Hepatocyte (in vitro differentiated cells): ENCODE results near the gene PRPSAP2. TPM values are rescaled to one million over a fixed set of nuclear protein-coding genes. Genes with fewer than 3 reads are reported as not detected.

Source experiments
- DNase-seq: peaks from one replicate; pipeline ENCODE4 v3.0.0-alpha.2; 2016; ENCODE audit warnings: low spot score
- H2AFZ ChIP-seq: fragments of 200-600 bp; sonication (generic); 2 replicates; pipeline ENCODE4 v1.6.0; 2016; ENCODE audit warnings: antibody characterized with exemption, mild to moderate bottlenecking
- H3K27ac ChIP-seq: fragments of 200-600 bp; sonication (generic); 2 replicates; pipeline ENCODE4 v1.5.1; 2016; ENCODE audit warnings: mild to moderate bottlenecking
- H3K27me3 ChIP-seq: fragments of 200-600 bp; sonication (generic); 2 replicates; pipeline ENCODE4 v1.6.1; 2016
- H3K36me3 ChIP-seq: fragments of 200-600 bp; sonication (generic); replicated peaks from 2 replicates; pipeline ENCODE4 v1.5.1; 2016; ENCODE audit warnings: low read depth; ENCODE audit not compliant: insufficient read depth
- H3K4me1 ChIP-seq: fragments of 200-600 bp; sonication (generic); 2 replicates; pipeline ENCODE4 v1.5.1; 2016; ENCODE audit warnings: mild to moderate bottlenecking, moderate library complexity; ENCODE audit not compliant: insufficient read depth
- H3K4me2 ChIP-seq: fragments of 200-600 bp; sonication (generic); 2 replicates; pipeline ENCODE4 v1.6.0; 2016
- H3K4me3 ChIP-seq: fragments of 200-600 bp; sonication (generic); 2 replicates; pipeline ENCODE4 v1.5.1; 2016; ENCODE audit warnings: mild to moderate bottlenecking
- H3K79me2 ChIP-seq: fragments of 200-600 bp; sonication (generic); 2 replicates; pipeline ENCODE4 v1.6.0; 2017; ENCODE audit warnings: mild to moderate bottlenecking
- H3K9me2 ChIP-seq: fragments of 200-600 bp; sonication (generic); replicated peaks from 2 replicates; pipeline ENCODE4 v1.6.0; 2017; ENCODE audit warnings: mild to moderate bottlenecking; ENCODE audit not compliant: insufficient read depth
- H3K9me3 ChIP-seq: fragments of 200-600 bp; sonication (generic); 2 replicates; pipeline ENCODE4 v1.5.1; 2016; ENCODE audit warnings: low read depth, mild to moderate bottlenecking
- H4K20me1 ChIP-seq: fragments of 200-600 bp; sonication (generic); 2 replicates; pipeline ENCODE4 v1.6.0; 2016; ENCODE audit warnings: mild to moderate bottlenecking; ENCODE audit not compliant: insufficient read depth, poor library complexity, severe bottlenecking
- CTCF ChIP-seq: fragments of 200-600 bp; sonication (generic); IDR thresholded peaks from 2 replicates; pipeline ENCODE4 v1.5.1; 2016; ENCODE audit warnings: antibody characterized with exemption, mild to moderate bottlenecking; ENCODE audit not compliant: poor library complexity
- EZH2 ChIP-seq: fragments of 200-600 bp; sonication (generic); IDR thresholded peaks from 2 replicates; pipeline ENCODE4 v1.6.1; 2016; ENCODE audit warnings: antibody characterized with exemption, mild to moderate bottlenecking, borderline replicate concordance
- EZH2phosphoT487 ChIP-seq: fragments of 200-600 bp; sonication (generic); IDR thresholded peaks from one replicate; pipeline ENCODE4 v1.6.1; 2018; ENCODE audit warnings: antibody characterized with exemption, mild to moderate bottlenecking, low read depth, moderate library complexity; ENCODE audit not compliant: unreplicated experiment, severe bottlenecking
- whole genome bisulfite sequencing: methylation state at CpG from one replicate; pipeline ENCODE4 v1.1.6; 2016; ENCODE audit warnings: low lambda C conversion rate; ENCODE audit errors: missing lambda C conversion rate; 5-methylcytosine and 5-hydroxymethylcytosine counted together
- polyA plus RNA-seq: library from polyadenylated mRNA; unstranded; fragments of >200 nt; fragmentation: Nextera tagmentation; extraction: Ambion mirVana; gene quantifications from 2 replicates; pipeline ENCODE4 v1.2.1, GENCODE V29; 2016
- total RNA-seq: library from RNA; depleted of rRNA; stranded (reverse); fragments of >200 nt; gene quantifications from 2 replicates; pipeline ENCODE4 v1.2.3, GENCODE V29; 2014

PRPSAP2 gene
- total and polyA plus RNA-seq, 2 experiments from 2014 or later = 25.0 to 55.7 TPM

- Histone ChIP-seq H3K27ac (no peak overlapping the region), H4K20me1 (no peaks in the 10 kb centered on the region), H3K4me3 (no peak overlapping the region), H3K79me2 (peaks cover 13% of the 10 kb centered on the region), H2AFZ (no peak overlapping the region), H3K4me2 (no peak overlapping the region), H3K9me2 (no peaks in the 10 kb centered on the region), H3K27me3 (no peaks in the 10 kb centered on the region), H3K9me3 (no peaks in the 10 kb centered on the region), H3K4me1 (no peaks in the 10 kb centered on the region), H3K36me3 (no peaks in the 10 kb centered on the region)
- no peak for DNase-seq
- WGBS = 87% methylated on average over 5 of the region's 5 CpGs
- TF ChIP-seq EZH2 = no peak
- no peak for TF ChIP-seq CTCF
- no peak for TF ChIP-seq EZH2phosphoT487
Observed at GRCh38 chr17:18904482-18904881, 46.6 kb downstream of the PRPSAP2 start.

- no peaks in the 10 kb centered on the region for H3K36me3 ChIP-seq
- no peak overlapping the region for H3K4me2 ChIP-seq
- DNase-seq = no peak
- no peak overlapping the region for H2AFZ ChIP-seq
- 95% methylated on average over 5 of the region's 5 CpGs for WGBS
- peaks cover 10% of the 10 kb centered on the region for H3K79me2 ChIP-seq
- no peaks in the 10 kb centered on the region for H4K20me1 ChIP-seq
- no peaks in the 10 kb centered on the region for H3K27me3 ChIP-seq
- no peak overlapping the region for H3K27ac ChIP-seq
- H3K9me2 ChIP-seq = no peaks in the 10 kb centered on the region
- TF ChIP-seq CTCF = no peak
- TF ChIP-seq EZH2phosphoT487 = no peak
- TF ChIP-seq EZH2 = no peak
- H3K9me3 ChIP-seq = no peaks in the 10 kb centered on the region
- no peak overlapping the region for H3K4me3 ChIP-seq
- no peaks in the 10 kb centered on the region for H3K4me1 ChIP-seq
Observed at GRCh38 chr17:18905226-18905625, 47.3 kb downstream of the PRPSAP2 start.

- DNase-seq = no peak
- Histone ChIP-seq H3K4me1 (no peaks in the 10 kb centered on the region), H3K4me3 (no peak overlapping the region), H2AFZ (no peak overlapping the region), H3K9me3 (no peaks in the 10 kb centered on the region), H3K36me3 (peaks cover 2% of the 10 kb centered on the region), H3K79me2 (no peaks in the 10 kb centered on the region), H4K20me1 (no peaks in the 10 kb centered on the region), H3K27ac (no peak overlapping the region), H3K9me2 (no peaks in the 10 kb centered on the region), H3K4me2 (no peak overlapping the region), H3K27me3 (no peaks in the 10 kb centered on the region)
- TF ChIP-seq EZH2phosphoT487 (no peak), EZH2 (no peak), CTCF (no peak)
- 76% methylated on average over 5 of the region's 5 CpGs for WGBS
Observed at GRCh38 chr17:18910326-18910725, 52.4 kb downstream of the PRPSAP2 start.

GRCh38 chr17:18910881-18911280 lies 53.0 kb downstream of the PRPSAP2 start:
- H3K4me1 ChIP-seq = no peaks in the 10 kb centered on the region
- H3K9me3 ChIP-seq = no peaks in the 10 kb centered on the region
- H3K9me2 ChIP-seq = no peaks in the 10 kb centered on the region
- DNase-seq = no peak
- H3K27me3 ChIP-seq = no peaks in the 10 kb centered on the region
- no peaks in the 10 kb centered on the region for H3K79me2 ChIP-seq
- H3K36me3 ChIP-seq = peaks cover 2% of the 10 kb centered on the region
- H3K4me3 ChIP-seq = no peak overlapping the region
- no peak overlapping the region for H3K27ac ChIP-seq
- no peak overlapping the region for H3K4me2 ChIP-seq
- H2AFZ ChIP-seq = no peak overlapping the region
- H4K20me1 ChIP-seq = no peaks in the 10 kb centered on the region
- TF ChIP-seq CTCF (no peak), EZH2 (no peak), EZH2phosphoT487 (no peak)
- WGBS = 80% methylated on average over 6 of the region's 6 CpGs
